Fibroblast of skin of right quadriceps (primary cell): ENCODE data around the gene POC1A.

Experiments used
- DNase-seq: peaks from one replicate; pipeline ENCODE4 v3.0.0-alpha.2; 2013

POC1A gene

GRCh38 chr3:52150860-52151259, 3.4 kb downstream of the POC1A start:
- no peak for DNase-seq

GRCh38 chr3:52150357-52150756, 3.9 kb downstream of the POC1A start:
- no peak for DNase-seq

GRCh38 chr3:52149726-52150125, 4.5 kb downstream of the POC1A start:
- no peak for DNase-seq

- no peak for DNase-seq
Observed at GRCh38 chr3:52149021-52149420, 5.2 kb downstream of the POC1A start.

- no peak for DNase-seq
Observed at GRCh38 chr3:52147804-52148203, 6.4 kb downstream of the POC1A start.

- no peak for DNase-seq
Observed at GRCh38 chr3:52146811-52147210, 7.4 kb downstream of the POC1A start.

- no peak for DNase-seq
Observed at GRCh38 chr3:52146189-52146588, 8.0 kb downstream of the POC1A start.

GRCh38 chr3:52145736-52146110, 8.5 kb downstream of the POC1A start:
- no peak for DNase-seq

- DNase-seq = no peak
Observed at GRCh38 chr3:52144796-52145735, 9.2 kb downstream of the POC1A start.

- DNase-seq = peak; percentile 67
Observed at GRCh38 chr3:52144034-52144795, 10.0 kb downstream of the POC1A start.

GRCh38 chr3:52143616-52144015, 10.6 kb downstream of the POC1A start:
- DNase-seq = no peak

GRCh38 chr3:52143156-52143555, 11.1 kb downstream of the POC1A start:
- DNase-seq = no peak

GRCh38 chr3:52141751-52142150, 12.5 kb downstream of the POC1A start:
- DNase-seq = no peak

GRCh38 chr3:52140769-52141168, 13.5 kb downstream of the POC1A start:
- no peak for DNase-seq

- no peak for DNase-seq
Observed at GRCh38 chr3:52140000-52140399, 14.2 kb downstream of the POC1A start.

- DNase-seq = no peak
Observed at GRCh38 chr3:52137311-52137710, 16.9 kb downstream of the POC1A start.

GRCh38 chr3:52136513-52136912, 17.7 kb downstream of the POC1A start:
- DNase-seq = no peak

GRCh38 chr3:52135332-52135731, 18.9 kb downstream of the POC1A start:
- DNase-seq = no peak

- DNase-seq = no peak
Observed at GRCh38 chr3:52134761-52135160, 19.5 kb downstream of the POC1A start.

- no peak for DNase-seq
Observed at GRCh38 chr3:52132930-52133329, 21.3 kb downstream of the POC1A start.

- DNase-seq = no peak
Observed at GRCh38 chr3:52132041-52132440, 22.2 kb downstream of the POC1A start.

- no peak for DNase-seq
Observed at GRCh38 chr3:52130966-52131622, 23.1 kb downstream of the POC1A start.

GRCh38 chr3:52128118-52128683, 26.0 kb downstream of the POC1A start:
- peak; percentile 46 for DNase-seq
